K562 treated with DMSO at 1 percent for 24 hours (cell line): Measurements from ENCODE around the gene ZNF426. TPM values are rescaled to one million over a fixed set of nuclear protein-coding genes. Genes with fewer than 3 reads are reported as not detected.

Experiments
- total RNA-seq: library from RNA; unstranded; fragments of 300-600 nt; gene quantifications from 2 replicates; pipeline ENCODE4 v1.2.3, GENCODE V29; 2022; ENCODE audit warnings: low read depth; ENCODE audit not compliant: insufficient read depth

The ZNF426 gene
- 3.1 and 6.3 TPM in 2 replicates for total RNA-seq

GRCh38 chr19:9538183-9539058 lies at the start of gene ZNF426:
Gene ZNF426, minus strand, starts transcription at chr19:9538645. Its CDS starts 2,413 bp downstream, at chr19:9536232.

GRCh38 chr19:9584073-9584833 lies 45.8 kb upstream of the ZNF426 start, which contains the start of gene ZNF121:
Gene ZNF121, minus strand, starts transcription at chr19:9584504. Its CDS starts 16,407 bp downstream, at chr19:9568097.

GRCh38 chr19:9498183-9498902 lies 40.1 kb downstream of the ZNF426 start, which contains the start of gene ZNF560:
Gene ZNF560, minus strand, starts transcription at chr19:9498616. Its CDS starts 23,303 bp downstream, at chr19:9475313.

Other genes starting within 250 kb of the ZNF426 start
- gene ZNF699, start 228.8 kb downstream of the ZNF426 start, total RNA-seq, result 2.9 and 5.7 TPM in 2 replicates
- 5.7 and 8.4 TPM in 2 replicates for gene ZNF559, start 214.5 kb downstream of the ZNF426 start, total RNA-seq
- 2.2 and 7.2 TPM in 2 replicates for gene ZNF177, start 175.6 kb downstream of the ZNF426 start, total RNA-seq
- 18.9 and 19.1 TPM in 2 replicates for gene ZNF266, start 103.1 kb downstream of the ZNF426 start, total RNA-seq
- 0.19 TPM in 1 of 2 replicates, not detected in the other for gene ZNF560, start 40.0 kb downstream of the ZNF426 start, total RNA-seq
- 5.0 and 6.5 TPM in 2 replicates for gene ZNF121, start 45.9 kb upstream of the ZNF426 start, total RNA-seq
- 13.9 and 14.1 TPM in 2 replicates for gene ZNF561, start 82.6 kb upstream of the ZNF426 start, total RNA-seq
- gene ZNF562, start 136.5 kb upstream of the ZNF426 start, total RNA-seq, result 3.1 and 4.5 TPM in 2 replicates
- 7.9 and 17.0 TPM in 2 replicates for gene ZNF846, start 230.1 kb upstream of the ZNF426 start, total RNA-seq